ENCODE measurements around the gene PELI2.
"Not testable (repeated sequence)": the region's sequence is repeated elsewhere in the genome, so short reads cannot be mapped to it uniquely, and the experiment has no call there.

The PELI2 gene

DNA sequence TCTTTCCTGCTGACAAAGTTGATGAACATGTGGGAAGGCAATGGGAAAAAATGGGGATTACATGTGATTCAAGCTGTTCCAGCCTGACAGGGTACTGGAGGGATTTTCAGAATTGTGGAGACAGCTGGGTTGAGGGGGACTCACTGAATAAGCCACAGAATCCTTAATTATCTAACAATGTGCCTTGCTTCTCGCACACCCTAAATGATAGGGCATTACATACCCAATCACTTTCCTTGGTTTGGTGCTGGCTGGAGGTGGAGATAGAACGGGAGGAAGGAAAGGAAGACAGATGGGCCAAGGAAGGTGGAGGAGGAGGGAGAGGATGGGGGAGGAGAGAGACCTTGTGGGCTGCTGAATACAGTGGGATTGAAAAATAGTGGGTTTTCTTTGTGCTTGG lies 20.7 kb downstream of the PELI2 start:
- in situ Hi-C loops (cut with MboI; ENCODE audit: low sequenced_read_pairs) = no loop called here

DNA sequence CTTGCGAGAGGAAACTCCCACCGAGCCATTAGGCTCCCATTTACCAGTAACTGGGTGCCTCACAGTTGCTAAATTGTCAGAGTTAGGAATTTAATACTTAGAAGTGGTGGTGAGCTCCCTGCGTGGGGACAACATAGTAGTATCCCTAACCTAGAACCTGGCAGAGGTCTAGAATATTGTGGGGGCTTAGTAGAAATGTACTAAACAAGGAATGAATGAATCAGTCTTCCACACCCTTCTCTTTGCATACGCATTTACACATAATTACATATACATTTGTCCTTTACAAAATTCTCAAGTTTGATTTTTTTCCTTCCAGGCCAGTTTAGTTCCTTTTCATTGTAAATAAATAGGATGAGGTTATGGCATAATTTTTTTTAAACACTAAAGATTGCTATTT lies 24.1 kb downstream of the PELI2 start:
- in situ Hi-C loops (cut with MboI; ENCODE audit: low sequenced_read_pairs) = no loop called here

- in situ Hi-C loops (cut with MboI; ENCODE audit: low sequenced_read_pairs) = no loop called here
Observed at GRCh38 chr14:56143025-56143424, 24.8 kb downstream of the PELI2 start.

- in situ Hi-C loops (cut with MboI; ENCODE audit: low sequenced_read_pairs) = no loop called here
Observed at GRCh38 chr14:56144176-56144575, 26.0 kb downstream of the PELI2 start.

DNA sequence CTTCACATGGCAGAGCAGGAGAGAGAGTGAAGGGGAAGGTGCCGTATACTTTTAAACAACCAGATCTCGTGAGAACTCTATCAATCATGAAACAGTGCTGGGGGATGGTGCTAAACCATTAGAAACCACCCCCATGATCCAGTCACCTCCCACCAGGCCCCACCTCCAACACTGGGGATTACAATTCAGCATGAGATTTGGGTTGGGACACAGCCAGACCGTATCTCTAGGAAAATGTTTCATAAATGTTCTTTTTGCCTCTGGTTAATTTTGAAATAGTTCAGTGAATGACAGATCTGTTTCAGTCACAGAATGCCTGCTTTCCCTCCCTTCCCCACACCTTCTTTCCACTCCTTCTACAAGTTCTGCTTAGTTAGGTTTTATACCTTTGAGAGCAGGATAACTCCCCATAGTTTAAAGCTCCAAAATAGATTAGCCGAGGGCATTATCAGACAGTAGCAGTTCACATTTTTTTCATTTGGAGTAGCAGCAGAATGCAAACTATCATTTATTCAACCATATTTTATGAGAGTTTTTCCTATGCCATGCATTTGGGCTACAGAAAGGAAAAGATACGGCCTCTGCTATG lies 27.1 kb downstream of the PELI2 start:
- in situ Hi-C loops (cut with MboI; ENCODE audit: low sequenced_read_pairs) = no loop called here

DNA sequence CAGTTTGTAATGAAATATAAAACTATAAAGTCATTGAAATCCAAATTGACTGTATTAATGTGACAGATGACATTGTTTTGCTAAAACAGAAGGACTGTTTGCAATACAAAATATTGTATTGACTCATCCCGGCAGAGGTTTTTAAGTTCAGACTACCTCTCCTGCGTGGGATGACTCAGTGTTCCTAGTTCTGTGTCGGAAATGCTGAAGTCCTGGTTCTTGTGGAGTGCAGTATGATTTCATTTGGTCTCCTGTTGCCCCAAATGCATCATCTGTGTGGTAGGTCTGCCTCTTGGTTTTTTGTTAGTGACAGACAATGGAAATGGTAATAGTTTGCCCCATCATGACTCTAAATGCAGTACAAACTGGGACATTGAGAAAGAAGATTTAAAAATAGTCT lies 27.8 kb downstream of the PELI2 start:
- in situ Hi-C loops (cut with MboI; ENCODE audit: low sequenced_read_pairs) = no loop called here

- in situ Hi-C loops (cut with MboI; ENCODE audit: low sequenced_read_pairs) = no loop called here
Observed at GRCh38 chr14:56147449-56147848, 29.2 kb downstream of the PELI2 start.

DNA sequence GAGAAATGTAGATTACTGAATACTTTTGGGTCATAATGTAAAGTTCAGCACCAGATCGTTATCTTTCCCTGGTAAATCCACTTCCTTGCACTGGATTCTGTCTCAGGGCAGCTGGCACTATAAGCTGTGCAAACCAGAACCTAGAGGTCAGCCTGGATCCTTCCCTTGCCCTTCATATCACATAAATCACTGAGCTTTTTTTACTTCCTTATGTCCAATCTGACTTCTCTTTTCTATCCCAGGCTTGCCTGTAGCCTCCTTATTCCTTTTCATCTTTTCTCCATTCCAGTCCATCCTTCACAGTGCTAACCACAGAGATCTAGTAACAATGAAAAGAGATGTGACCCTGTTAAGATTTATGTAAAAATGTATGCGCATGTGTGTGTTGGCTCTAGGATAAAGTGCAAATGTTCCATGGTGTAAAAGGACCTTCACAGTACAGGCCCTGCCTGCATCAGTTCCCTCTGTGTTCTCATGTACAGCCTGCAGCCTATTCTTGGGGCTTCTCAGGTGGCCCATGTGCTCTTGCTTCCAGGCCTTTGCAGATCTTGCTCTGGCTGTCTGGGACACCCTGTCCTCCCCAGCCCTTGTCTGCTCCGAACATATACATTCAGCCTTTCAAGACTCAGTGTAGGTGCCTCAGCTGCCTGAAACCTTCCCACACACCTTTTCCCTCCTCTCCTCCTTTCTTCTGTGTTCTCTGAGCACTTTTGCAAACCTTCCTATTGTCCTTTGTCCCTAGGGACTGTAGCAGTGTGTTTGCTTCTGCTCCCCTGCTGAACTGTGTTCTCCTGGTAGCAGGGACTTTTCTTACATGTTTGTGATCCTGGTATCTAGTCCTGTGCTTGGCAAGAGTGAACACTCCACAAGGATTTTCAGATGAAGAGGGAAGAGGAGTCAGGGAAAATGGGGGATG lies 30.0 kb downstream of the PELI2 start:
- in situ Hi-C loops (cut with MboI; ENCODE audit: low sequenced_read_pairs) = no loop called here

GRCh38 chr14:56149151-56149550 lies 30.9 kb downstream of the PELI2 start:
- in situ Hi-C loops (cut with MboI; ENCODE audit: low sequenced_read_pairs) = no loop called here

- in situ Hi-C loops (cut with MboI; ENCODE audit: low sequenced_read_pairs) = no loop called here
Observed at GRCh38 chr14:56149995-56150394, 31.8 kb downstream of the PELI2 start.

- in situ Hi-C loops (cut with MboI; ENCODE audit: low sequenced_read_pairs) = no loop called here
Observed at GRCh38 chr14:56150645-56151345, 32.6 kb downstream of the PELI2 start.

- in situ Hi-C loops (cut with MboI; ENCODE audit: low sequenced_read_pairs) = no loop called here
Observed at GRCh38 chr14:56152221-56152620, 34.0 kb downstream of the PELI2 start.

DNA sequence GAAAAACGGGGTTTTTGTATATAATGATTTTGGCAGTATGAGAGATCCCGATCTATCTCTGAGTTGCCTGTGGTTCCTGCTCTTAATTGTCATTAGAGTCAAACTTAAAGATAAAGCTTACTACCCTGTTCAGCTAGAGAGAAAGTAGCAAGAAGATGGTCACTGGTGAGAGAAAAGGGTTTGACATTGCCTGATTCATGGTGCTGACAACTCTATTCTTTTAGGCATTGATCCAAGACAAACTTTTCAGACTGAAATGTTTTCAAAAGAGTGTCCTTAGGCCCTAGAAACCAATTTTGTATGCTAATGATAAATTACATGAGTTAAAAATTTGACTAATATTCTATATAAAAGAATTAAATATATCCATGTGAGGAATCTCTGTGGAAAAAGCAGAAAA lies 35.1 kb downstream of the PELI2 start:
- in situ Hi-C loops (cut with MboI; ENCODE audit: low sequenced_read_pairs) = no loop called here

GRCh38 chr14:56154321-56154720 lies 36.1 kb downstream of the PELI2 start:
- in situ Hi-C loops (cut with MboI; ENCODE audit: low sequenced_read_pairs) = no loop called here

DNA sequence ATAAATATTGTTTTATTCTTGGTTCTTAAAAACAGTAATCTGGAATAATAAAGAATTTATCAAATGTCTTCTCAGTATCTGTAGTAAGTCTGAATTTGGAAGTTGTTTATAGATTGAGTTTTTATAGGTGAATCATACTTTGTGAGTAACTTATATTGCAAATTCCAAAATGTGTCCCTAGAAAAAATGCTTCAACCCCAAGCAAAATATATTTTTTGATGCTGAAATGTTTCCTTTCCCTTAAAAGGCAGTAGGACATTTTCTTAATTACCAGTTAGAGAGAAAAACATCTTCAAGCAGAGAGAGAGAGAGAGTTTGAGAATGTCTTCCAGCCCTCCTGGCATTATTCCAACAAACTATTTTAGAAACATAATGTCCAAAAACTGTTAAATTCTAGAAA lies 37.9 kb downstream of the PELI2 start:
- in situ Hi-C loops (cut with MboI; ENCODE audit: low sequenced_read_pairs) = no loop called here

- in situ Hi-C loops (cut with MboI; ENCODE audit: low sequenced_read_pairs) = no loop called here
Observed at GRCh38 chr14:56159066-56159465, 40.9 kb downstream of the PELI2 start.

DNA sequence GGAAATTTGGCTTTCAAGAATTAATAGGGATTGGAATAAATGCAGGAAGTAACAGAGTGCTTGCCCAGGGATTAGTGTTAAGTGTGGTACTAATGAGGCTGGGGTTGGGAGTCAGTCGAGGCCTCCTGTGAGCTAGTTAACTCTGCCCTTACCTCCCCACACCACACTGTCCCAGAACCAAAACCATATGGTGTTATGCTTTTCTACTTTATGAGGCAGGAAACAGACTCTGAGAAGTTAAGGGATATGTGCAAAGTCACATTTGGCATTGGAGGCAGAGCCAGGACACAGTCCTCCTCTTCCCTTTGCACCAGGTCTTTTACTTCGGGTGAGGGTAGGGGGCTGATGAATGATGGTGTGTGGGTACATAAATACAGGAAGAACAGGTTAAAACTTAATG lies 41.9 kb downstream of the PELI2 start:
- in situ Hi-C loops (cut with MboI; ENCODE audit: low sequenced_read_pairs) = no loop called here

DNA sequence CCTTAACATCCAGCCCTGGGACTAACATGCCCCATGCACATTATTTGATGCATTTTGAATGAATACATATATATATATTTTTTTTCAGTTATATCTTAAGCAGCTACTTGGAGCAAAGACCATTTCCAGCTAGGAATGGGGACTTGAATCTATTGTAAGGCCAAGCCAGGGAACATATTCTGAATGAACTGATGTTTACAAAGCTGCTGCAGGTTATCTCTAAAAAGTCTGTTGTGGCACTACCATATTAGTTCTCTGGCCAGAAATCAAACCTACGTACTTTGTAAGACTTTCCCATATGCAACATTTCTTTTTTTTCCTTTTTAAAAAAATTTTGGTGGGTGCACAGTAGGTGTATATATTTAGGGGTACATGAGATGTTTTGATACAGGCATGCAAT lies 43.4 kb downstream of the PELI2 start:
- in situ Hi-C loops (cut with MboI; ENCODE audit: low sequenced_read_pairs) = no loop called here

GRCh38 chr14:56162476-56162875 lies 44.3 kb downstream of the PELI2 start:
- in situ Hi-C loops (cut with MboI; ENCODE audit: low sequenced_read_pairs) = no loop called here

DNA sequence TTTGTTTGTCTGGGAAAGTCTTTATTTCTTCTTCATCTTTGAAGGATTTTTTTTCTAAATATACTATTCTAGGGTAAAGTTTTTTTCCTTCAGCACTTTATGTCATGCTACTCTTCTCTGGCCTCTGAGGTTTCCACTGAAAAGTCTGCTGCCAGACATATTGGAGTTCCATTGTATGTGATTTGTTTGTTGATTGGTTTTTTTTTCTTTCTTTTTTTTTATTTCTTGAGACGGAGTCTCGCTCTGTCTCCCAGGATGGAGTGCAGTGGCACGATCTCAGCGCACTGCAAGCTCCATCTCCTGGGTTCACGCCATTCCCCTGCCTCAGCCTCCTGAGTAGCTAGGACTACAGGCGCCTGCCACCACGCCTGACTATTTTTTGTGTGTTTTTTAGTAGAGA lies 48.4 kb downstream of the PELI2 start:
- in situ Hi-C loops (cut with MboI; ENCODE audit: low sequenced_read_pairs) = not testable (repeated sequence)

DNA sequence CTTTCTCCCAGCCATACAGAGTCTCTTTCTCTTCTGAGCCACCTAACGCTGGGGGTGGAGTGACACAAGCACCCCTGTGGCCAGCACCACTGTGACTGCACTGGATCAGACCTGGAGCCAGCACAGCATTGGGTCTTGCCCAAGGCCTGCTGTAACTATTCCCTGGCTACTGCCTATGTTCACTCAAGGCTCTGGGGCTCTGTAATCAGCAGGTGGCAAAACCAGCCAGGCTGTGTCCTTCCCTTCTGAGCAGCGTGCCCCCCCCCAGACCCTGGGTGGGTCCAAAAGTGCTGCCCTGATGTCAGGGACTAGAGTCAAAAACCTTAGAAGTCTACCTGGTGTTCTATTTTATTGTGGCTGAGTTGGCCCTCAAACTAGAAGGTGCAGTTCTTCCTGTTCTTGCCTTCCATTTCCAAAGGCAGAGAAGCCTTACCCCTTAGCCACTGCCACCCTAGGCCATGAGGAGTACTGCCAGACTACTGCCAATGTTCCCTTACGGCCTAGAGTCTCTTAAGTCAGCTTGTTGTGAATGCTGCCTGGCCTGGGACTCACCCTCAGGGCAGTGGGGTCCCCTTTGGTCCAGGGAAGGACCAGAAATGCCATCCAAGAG lies 49.9 kb downstream of the PELI2 start:
- in situ Hi-C loops (cut with MboI; ENCODE audit: low sequenced_read_pairs) = no loop called here

Measured in HL-60/S4 (cell line).